HT-29 (cell line): ENCODE data around the gene KRTAP1-1. TPM values are rescaled to one million over a fixed set of nuclear protein-coding genes. Genes with fewer than 3 reads are reported as not detected.
"Not testable (repeated sequence)": the region's sequence is repeated elsewhere in the genome, so short reads cannot be mapped to it uniquely, and the experiment has no call there.

Source experiments
- DNase-seq: peaks from one replicate; pipeline ENCODE4 v3.0.0-alpha.2; 2015; ENCODE audit warnings: low spot score
- small RNA-seq: library from RNA; depleted of rRNA; stranded (forward); fragments of <200 nt; gene quantifications from one replicate; pipeline ENCODE3, GENCODE V24; 2014
- total RNA-seq: library from RNA; depleted of rRNA; stranded (reverse); fragments of >200 nt; shearing (Covaris generic); gene quantifications from 2 replicates; pipeline ENCODE4 v1.2.3, GENCODE V29; 2014; rRNA removed

KRTAP1-1 gene
- total RNA-seq, 1 experiment from 2014 or later: 0.64 TPM

DNA sequence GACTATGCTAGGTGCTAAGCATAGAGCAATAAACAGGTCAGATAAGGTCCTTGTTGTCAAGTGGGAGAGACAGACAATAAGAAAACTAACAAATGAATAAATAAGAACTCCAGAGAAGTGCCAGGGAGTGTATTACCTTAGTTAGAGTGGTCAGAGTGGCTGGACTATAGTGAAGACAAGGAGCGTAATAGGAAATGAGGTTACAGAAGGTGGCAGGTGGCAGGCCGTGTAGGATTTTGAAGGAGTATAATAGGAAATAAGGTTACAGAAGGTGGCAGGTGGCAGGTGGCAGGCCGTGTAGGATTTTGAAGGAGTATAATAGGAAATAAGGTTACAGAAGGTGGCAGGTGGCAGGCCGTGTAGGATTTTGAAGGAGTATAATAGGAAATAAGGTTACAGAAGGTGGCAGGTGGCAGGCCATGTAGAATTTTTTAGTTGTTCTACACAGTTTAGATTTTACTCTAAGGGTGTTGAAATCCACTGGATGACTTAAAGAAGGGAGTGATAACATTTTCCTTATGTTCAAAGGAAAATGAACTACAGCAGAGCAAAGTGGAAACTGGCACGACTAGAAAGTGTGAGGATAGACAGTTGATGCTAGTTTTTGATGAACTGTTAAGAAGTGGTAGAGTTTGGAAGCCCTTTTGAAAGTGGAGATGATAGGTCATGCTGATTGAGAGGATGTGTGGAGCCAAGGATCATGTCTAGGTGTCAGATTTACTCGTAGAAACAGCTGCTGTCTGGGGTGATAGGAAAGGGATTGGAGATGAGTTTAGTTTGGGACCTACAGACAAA is 28.7 kb downstream of the KRTAP1-1 start:
- no peak for DNase-seq

DNA sequence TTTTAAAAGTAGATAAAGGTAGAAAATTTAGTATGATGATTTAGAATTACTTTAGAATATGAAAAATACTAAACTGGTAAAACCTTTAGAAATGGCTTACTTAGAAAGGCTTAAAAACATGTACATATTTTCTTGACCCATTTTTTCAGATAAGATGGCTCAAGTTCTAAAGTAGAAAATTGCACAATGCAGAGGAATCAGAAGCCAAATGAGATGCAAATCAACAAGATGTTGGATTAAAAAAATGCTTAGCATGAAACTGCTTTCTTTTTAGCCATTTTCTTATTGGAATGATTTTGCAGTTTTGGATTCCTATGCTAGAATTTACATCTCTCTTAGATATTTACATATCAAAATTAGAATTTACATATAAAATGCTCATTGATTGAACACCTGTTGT is 30.8 kb downstream of the KRTAP1-1 start:
- no peak for DNase-seq

DNA sequence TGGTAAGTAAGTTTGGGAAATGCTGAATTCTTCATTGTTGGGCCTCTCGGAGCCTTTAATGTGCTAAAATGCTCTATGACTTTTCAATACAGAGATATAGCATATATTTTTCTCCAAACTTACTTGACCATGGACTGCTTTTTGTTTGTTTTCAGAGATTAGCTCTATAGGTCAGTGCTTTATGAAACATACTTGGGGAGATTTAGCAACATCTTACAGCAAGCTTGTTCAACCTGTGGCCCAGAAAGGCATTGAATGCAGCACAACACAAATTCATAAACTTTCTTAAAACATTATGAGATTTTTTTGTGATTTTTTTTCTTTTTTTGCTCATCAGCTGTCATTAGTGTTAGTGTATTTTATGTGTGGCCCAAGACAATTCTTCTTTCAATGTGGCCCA is 31.3 kb downstream of the KRTAP1-1 start:
- DNase-seq: no peak

DNA sequence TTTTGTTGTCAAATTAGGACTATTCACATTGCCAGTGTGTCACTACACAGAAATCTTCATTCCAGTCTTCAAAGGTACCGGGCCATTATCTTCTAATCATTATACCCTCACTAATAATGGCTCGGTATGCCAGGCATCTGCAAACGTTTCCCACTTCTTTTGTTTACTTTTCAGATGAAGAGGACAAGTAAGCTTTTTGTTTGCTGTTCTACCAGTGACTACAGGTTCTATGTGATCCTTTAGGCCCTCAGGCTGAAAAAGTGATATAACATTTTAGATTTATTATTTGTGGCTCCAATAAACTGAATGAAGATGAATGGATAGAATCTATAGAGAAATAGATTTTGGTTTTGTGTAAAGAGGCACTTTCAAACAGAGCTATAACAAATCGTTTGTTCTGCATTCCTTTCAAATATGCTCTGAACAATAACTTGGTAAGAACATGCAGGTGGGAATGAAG is 31.9 kb downstream of the KRTAP1-1 start:
- DNase-seq: peak; percentile 51

DNA sequence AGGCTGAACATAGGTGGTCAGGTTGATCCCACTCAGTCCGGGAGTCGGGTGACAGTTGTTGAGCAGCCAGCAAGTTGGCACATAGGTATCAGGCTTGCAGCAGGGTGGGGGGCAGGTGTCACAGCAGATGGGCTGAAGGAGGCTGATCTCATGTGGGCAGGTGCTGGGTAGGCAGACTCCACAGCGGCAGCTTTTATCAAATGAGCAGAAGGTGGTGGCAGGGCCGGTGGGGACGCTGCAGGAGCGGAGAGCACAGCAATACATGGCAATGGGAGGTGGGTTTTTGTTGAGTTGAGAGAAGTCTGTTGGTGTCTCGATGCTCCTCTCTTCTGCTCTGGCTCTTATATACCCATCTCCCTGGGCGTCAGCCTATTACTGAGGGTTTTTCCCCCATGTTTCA is 32.4 kb downstream of the KRTAP1-1 start, which contains the start of gene KRTAP3-1:
KRTAP3-1 (minus strand) TSS at position 318 of the 400 bp plus-strand sequence; CDS start at position 264, 54 bp downstream.
- no peak for DNase-seq

DNA sequence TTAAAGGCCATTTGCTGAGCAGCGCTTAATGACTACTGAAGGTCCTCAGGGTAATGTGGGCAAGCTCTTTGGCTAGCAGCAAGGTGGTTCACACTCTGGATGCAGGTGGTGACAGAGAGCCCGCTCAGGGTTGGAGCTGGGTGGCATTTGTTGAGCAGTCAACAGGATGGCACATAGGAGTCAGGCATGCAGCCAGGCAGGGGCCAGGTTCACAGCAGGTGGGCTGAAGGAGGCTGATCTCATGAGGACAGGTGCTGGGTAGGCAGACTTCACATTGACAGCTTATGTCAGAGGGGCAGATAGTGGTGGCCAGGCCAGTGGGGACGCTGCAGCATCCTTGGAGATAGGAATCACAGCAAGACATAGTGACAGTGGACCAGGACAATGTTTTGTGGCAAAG is 36.9 kb downstream of the KRTAP1-1 start:
- no peak for DNase-seq

DNA sequence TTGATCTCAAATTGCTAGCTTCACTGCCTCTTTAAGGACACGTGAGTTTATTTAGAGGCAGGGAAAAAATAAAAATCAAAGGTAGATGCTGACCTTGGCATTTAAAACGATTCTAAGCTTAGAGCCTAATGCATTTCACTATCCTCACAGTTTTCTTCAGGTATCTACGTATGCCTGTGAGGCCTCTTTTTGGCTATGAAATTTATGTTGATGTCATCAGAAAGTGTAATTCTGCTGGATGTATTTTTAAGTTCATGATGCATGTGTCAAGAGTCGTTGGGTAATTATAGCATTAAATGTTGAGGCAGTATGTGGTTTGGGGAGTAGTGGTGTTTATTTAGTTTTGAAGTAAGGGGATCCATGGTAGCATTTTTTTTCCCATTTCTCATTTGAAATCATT is 37.3 kb downstream of the KRTAP1-1 start:
- DNase-seq: no peak

DNA sequence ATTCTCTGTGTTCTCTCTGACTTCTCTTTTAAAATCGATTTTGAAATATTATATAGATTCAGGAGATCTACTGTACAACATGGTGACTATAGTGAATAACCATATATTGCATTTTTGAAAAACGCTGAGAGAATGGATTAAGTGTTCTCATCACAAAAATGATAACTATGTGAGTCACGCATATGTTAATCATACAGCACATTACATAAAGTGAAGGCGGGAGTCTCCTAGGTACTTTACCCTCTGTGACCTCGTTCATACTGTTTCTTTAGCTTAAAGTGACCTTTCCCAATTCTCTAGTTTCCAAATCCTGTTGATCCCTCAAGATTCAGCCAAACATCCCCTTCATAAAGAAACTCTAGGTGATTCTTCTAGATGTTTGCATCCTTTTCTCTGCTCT is 38.4 kb downstream of the KRTAP1-1 start:
- DNase-seq: peak; percentile 36

DNA sequence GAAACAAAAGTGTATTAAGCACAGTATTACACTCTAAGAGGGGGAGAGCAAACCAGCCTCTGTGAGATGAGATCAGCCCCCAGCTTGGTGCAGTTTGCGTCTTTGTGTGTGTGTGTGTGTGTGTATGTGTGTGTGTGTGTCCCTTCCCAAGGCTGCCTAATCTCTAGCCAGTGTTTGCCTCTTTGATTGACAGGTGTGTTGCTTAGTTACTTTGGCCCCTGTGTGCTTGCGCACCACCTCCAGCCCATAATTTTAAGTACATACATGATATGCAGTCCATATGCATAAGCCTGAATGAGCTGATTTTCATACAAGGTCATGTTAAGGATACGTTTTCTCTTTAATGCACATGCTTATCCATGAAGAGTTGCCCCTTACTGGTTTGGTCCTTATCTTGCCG is 39.5 kb downstream of the KRTAP1-1 start:
- DNase-seq: no peak

DNA sequence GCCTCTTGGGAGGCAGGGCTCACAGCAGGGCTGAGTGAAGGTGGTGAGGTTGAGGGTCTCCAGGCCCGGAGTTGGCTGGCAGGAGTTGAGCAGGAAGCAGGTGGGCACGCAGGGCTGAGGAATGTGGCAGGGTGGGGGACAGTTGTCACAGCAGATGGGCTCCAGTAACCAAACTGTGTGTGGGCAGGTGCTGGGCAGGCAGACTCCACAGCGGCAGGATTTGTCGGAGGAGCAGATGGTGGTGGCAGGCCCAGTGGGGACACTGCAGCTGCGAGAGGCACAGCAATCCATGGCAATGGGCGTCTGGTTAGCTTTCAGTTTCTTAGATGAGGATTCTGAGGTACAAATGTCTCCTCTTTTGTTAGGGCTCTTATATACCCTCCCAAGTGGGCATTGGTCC is 41.7 kb downstream of the KRTAP1-1 start, which contains the start of gene KRTAP3-2:
KRTAP3-2 (minus strand) TSS at position 344 of the 400 bp plus-strand sequence; CDS start at position 291, 53 bp downstream.
- not testable (repeated sequence) for DNase-seq

DNA sequence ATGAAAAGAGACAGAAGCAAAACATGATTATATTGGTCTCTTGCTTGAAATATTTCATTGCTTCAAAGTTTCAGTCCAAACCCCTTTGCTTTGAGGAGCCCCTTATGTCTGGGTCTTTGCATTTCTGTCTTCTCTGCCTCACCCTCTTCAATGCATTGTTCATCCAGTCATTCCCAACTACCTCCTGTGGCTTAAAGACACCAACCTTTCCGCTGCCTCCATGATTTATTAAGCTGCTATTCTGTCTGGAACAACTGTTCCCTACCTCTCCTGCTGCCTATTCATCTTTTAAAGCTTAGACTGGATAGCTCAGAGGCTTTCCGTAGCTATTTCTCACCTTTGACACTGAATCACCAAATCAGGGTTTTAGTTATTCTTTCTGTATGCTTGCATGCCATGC is 43.9 kb downstream of the KRTAP1-1 start:
- no peak for DNase-seq

DNA sequence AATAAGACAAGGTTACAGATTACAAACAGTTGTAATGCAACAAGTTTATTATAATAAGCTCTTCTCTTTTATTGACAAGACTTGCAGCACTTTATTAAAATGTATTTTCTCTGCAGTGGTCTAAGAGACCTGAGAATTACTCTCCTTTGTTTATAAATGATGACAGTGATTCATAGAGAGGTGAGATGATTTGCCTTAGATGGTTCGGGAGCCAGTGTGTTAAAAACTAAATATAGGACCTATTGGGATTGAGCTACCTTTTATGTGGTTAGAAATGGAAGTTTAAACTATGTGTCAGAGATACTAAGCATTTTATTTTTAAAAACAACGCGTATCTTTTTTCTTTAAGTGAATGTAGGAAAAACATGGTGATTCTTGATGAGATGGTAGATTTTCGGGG is 44.4 kb downstream of the KRTAP1-1 start:
- DNase-seq: no peak

DNA sequence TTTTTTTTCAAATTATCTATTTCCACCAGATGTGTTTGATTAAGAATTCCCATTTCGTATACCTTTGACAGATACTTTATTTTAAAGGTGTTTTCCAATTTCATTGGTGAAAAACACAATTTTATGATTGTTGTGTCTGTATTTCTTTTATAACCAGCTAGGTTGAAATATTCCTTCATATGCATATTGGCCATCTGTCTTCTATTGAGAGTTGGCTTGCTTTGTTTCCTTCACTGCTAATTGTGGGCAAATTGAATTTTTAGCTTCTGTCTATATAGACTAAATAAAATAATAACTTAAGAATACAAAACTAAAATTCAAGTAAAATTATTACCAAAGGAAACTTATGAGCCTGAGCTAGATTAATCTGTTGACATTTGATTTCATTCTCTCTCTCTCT is 46.1 kb downstream of the KRTAP1-1 start:
- DNase-seq: no peak

DNA sequence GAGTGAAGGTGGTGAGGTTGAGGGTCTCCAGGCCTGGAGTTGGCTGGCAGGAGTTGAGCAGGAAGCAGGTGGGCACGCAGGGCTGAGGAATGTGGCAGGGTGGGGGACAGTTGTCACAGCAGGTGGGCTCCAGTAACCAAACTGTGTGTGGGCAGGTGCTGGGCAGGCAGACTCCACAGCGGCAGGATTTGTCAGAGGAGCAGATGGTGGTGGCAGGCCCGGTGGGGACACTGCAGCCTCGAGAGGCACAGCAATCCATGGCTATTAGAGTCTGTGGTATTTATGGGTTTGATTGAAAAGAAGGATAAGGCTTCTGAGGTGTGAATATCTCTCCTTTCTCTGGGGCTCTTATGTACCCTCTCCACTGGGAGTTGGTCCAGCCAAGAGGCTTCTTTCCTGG is 47.4 kb downstream of the KRTAP1-1 start, which contains the start of gene KRTAP3-3:
KRTAP3-3 (minus strand) TSS at position 326 of the 400 bp plus-strand sequence; CDS start at position 259, 67 bp downstream.
- no peak for DNase-seq

DNA sequence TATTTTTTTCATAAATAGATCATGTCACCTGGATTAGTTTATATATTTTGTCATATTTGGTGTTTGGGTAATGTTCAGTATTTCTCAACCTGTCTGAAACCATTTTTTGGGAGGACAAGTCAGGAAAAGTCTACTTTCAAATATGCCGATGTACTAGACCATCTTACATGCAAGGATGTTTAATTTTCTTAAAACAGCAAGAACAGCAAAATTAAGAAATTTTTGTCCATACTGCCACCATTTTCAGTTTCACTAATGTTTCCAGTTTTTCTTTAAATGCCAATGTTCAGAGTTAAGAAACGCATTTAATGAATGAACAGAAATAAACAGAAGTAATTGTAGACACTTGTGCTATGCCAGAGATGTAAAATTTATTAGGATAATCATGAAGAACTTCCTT is 48.2 kb downstream of the KRTAP1-1 start:
- DNase-seq: no peak

DNA sequence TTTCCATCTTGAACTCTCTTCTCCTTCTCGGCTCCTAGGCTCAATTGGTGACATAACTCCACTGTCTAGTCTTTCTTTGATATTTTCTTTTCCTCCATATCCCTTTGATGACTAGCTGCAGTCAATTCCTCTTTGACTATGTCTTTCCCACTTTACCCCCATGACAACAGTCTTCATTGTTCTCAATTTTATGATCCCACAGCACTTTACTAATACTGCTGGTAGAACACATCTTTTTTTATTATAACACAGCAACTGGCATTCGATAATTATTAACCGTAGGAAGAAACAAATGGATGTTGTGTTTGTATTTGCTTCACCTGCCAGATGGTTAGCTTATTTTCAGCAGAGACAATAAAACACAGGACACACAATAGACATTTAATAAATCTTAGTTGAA is 48.6 kb downstream of the KRTAP1-1 start:
- no peak for DNase-seq

Small RNA genes within 50 kb of the gene (small RNA-seq; reads per million reads assigned to genes)
- gene KRTAP3-4P: not detected

Other genes with a start within 250 kb of the KRTAP1-1 start
- not detected in 2 replicates for gene KRT28, start 241.5 kb downstream of the KRTAP1-1 start, total RNA-seq
- gene KRT10, start 218.8 kb downstream of the KRTAP1-1 start, total RNA-seq: 14.7 and 17.7 TPM in 2 replicates
- gene KRT12, start 174.2 kb downstream of the KRTAP1-1 start, total RNA-seq: 0.33 and 0.39 TPM in 2 replicates
- gene KRT20, start 156.2 kb downstream of the KRTAP1-1 start, total RNA-seq: 189 and 203 TPM in 2 replicates
- 3.3 and 4.1 TPM in 2 replicates for gene KRT23, start 103.8 kb downstream of the KRTAP1-1 start, total RNA-seq
- not detected in 2 replicates for gene KRT39, start 74.5 kb downstream of the KRTAP1-1 start, total RNA-seq
- gene KRT40, start 57.1 kb downstream of the KRTAP1-1 start, total RNA-seq: 2.4 and 2.7 TPM in 2 replicates
- gene KRTAP3-3, start 47.3 kb downstream of the KRTAP1-1 start, total RNA-seq: not detected in 2 replicates
- gene KRTAP3-2, start 41.5 kb downstream of the KRTAP1-1 start, total RNA-seq: not detected in 2 replicates
- gene KRTAP3-1, start 32.3 kb downstream of the KRTAP1-1 start, total RNA-seq: not detected in 2 replicates
- gene KRTAP1-5, start 14.2 kb downstream of the KRTAP1-1 start, total RNA-seq: not detected in 2 replicates
- not detected in 2 replicates for gene KRTAP1-4, start 11.3 kb downstream of the KRTAP1-1 start, total RNA-seq
- not detected in 2 replicates for gene KRTAP1-3, start 6.6 kb downstream of the KRTAP1-1 start, total RNA-seq
- not detected in 2 replicates for gene KRTAP2-1, start 5.9 kb upstream of the KRTAP1-1 start, total RNA-seq
- gene KRTAP2-2, start 13.8 kb upstream of the KRTAP1-1 start, total RNA-seq: not detected in 2 replicates
- gene KRTAP2-3, start 18.7 kb upstream of the KRTAP1-1 start, total RNA-seq: not detected in 2 replicates
- not detected in 2 replicates for gene KRTAP2-4, start 24.4 kb upstream of the KRTAP1-1 start, total RNA-seq
- gene KRTAP4-7, start 42.7 kb upstream of the KRTAP1-1 start, total RNA-seq: not detected in 2 replicates
- gene KRTAP4-8, start 56.7 kb upstream of the KRTAP1-1 start, total RNA-seq: not detected in 2 replicates
- gene KRTAP4-16, start 60.8 kb upstream of the KRTAP1-1 start, total RNA-seq: not detected in 2 replicates
- not detected in 2 replicates for gene KRTAP4-9, start 63.9 kb upstream of the KRTAP1-1 start, total RNA-seq
- gene KRTAP4-11, start 76.9 kb upstream of the KRTAP1-1 start, total RNA-seq: not detected in 2 replicates
- not detected in 2 replicates for gene KRTAP4-12, start 82.7 kb upstream of the KRTAP1-1 start, total RNA-seq
- gene KRTAP4-6, start 99.1 kb upstream of the KRTAP1-1 start, total RNA-seq: not detected in 2 replicates
- gene KRTAP4-5, start 108.4 kb upstream of the KRTAP1-1 start, total RNA-seq: not detected in 2 replicates
- gene KRTAP4-4, start 119.3 kb upstream of the KRTAP1-1 start, total RNA-seq: not detected in 2 replicates
- gene KRTAP4-3, start 126.8 kb upstream of the KRTAP1-1 start, total RNA-seq: not detected in 2 replicates
- not detected in 2 replicates for gene KRTAP4-2, start 136.8 kb upstream of the KRTAP1-1 start, total RNA-seq
- not detected in 2 replicates for gene KRTAP4-1, start 143.5 kb upstream of the KRTAP1-1 start, total RNA-seq
- gene KRTAP9-1, start 148.4 kb upstream of the KRTAP1-1 start, total RNA-seq: not detected in 2 replicates
- not detected in 2 replicates for gene KRTAP9-2, start 185.2 kb upstream of the KRTAP1-1 start, total RNA-seq
- not detected in 2 replicates for gene KRTAP9-3, start 191.0 kb upstream of the KRTAP1-1 start, total RNA-seq
- not detected in 2 replicates for gene KRTAP9-8, start 196.5 kb upstream of the KRTAP1-1 start, total RNA-seq
- not detected in 2 replicates for gene KRTAP9-4, start 208.2 kb upstream of the KRTAP1-1 start, total RNA-seq
- gene KRTAP9-9, start 213.9 kb upstream of the KRTAP1-1 start, total RNA-seq: not detected in 2 replicates
- gene KRTAP9-6, start 223.9 kb upstream of the KRTAP1-1 start, total RNA-seq: not detected in 2 replicates
- gene KRTAP9-7, start 234.2 kb upstream of the KRTAP1-1 start, total RNA-seq: not detected in 2 replicates